HEK293 (cell line): Measurements from ENCODE around the gene BRMS1.

ENCODE experiments used
- CTCF ChIA-PET: fragments of 350-600 bp; formaldehyde crosslinking; extraction: SDS; loops from one replicate; lab custom pipeline; 2021; ENCODE audit warnings: antibody characterized with exemption; lab: Yijun Ruan, JAX
- POLR2A ChIA-PET: fragments of 300-600 bp; formaldehyde crosslinking; extraction: SDS; loops from one replicate; lab custom pipeline; 2020; ENCODE audit warnings: antibody characterized with exemption, inconsistent platforms; lab: Yijun Ruan, JAX
- H3K27ac ChIP-seq: fragments of 200-500 bp; sonication (Bioruptor generic); 2 replicates; pipeline ENCODE4 v1.5.1; 2014; ENCODE audit warnings: low read depth, low read length, control low read depth, inconsistent platforms; ENCODE audit errors: extremely low read depth
- H3K36me3 ChIP-seq, 2 experiments: fragments of 200-500 bp in 1 of 2; sonication (Bioruptor generic) in 1 of 2; 1 replicate in 1 of 2; 2 replicates in 1 of 2; pipeline ENCODE4 v1.5.1; 2014 to 2017; ENCODE audit warnings: inconsistent platforms in 2 of 2, low read length in 2 of 2; ENCODE audit not compliant: control insufficient read depth in 2 of 2, insufficient read depth in 1 of 2
- H3K4me1 ChIP-seq: fragments of 200-500 bp; sonication (Bioruptor generic); 2 replicates; pipeline ENCODE4 v1.5.1; 2014; ENCODE audit warnings: mild to moderate bottlenecking, low read length, inconsistent platforms; ENCODE audit not compliant: control insufficient read depth, insufficient read depth
- H3K4me3 ChIP-seq: 2 replicates; pipeline ENCODE4 v1.5.1; 2011; ENCODE audit warnings: low read depth, mild to moderate bottlenecking, control low read depth, low read length, moderate library complexity
- H3K9me3 ChIP-seq: fragments of 200-500 bp; sonication (Bioruptor generic); 2 replicates; pipeline ENCODE4 v1.5.1; 2014; ENCODE audit warnings: low read depth, low read length, inconsistent platforms; ENCODE audit not compliant: control insufficient read depth, insufficient read depth
- BCL11A ChIP-seq: fragments of 450-650 bp; formaldehyde crosslinking; IDR thresholded peaks from 2 replicates; pipeline ENCODE4 v1.5.1; 2016; ENCODE audit warnings: low read depth, missing biosample characterization, missing genetic modification characterization
- GLI4 ChIP-seq: fragments of 450-650 bp; formaldehyde crosslinking; IDR thresholded peaks from 2 replicates; pipeline ENCODE4 v1.5.1; 2016; ENCODE audit warnings: missing biosample characterization, missing genetic modification characterization
- KLF7 ChIP-seq: fragments of 450-650 bp; formaldehyde crosslinking; IDR thresholded peaks from 2 replicates; pipeline ENCODE4 v1.5.1; 2016; ENCODE audit warnings: missing biosample characterization, missing genetic modification characterization, borderline replicate concordance
- OSR2 ChIP-seq: fragments of 450-650 bp; formaldehyde crosslinking; IDR thresholded peaks from 2 replicates; pipeline ENCODE4 v1.5.1; 2016; ENCODE audit warnings: missing biosample characterization, missing genetic modification characterization
- REPIN1 ChIP-seq: fragments of 450-650 bp; formaldehyde crosslinking; IDR thresholded peaks from 2 replicates; pipeline ENCODE4 v1.5.1; 2017; ENCODE audit warnings: missing biosample characterization, missing genetic modification characterization, low read depth
- TRIM28 ChIP-seq: IDR thresholded peaks from 2 replicates; pipeline ENCODE4 v1.6.1; 2011; ENCODE audit warnings: low read length, control low read depth, borderline replicate concordance
- YY2 ChIP-seq: fragments of 450-650 bp; formaldehyde crosslinking; IDR thresholded peaks from 2 replicates; pipeline ENCODE4 v1.5.1; 2016; ENCODE audit warnings: missing biosample characterization, missing genetic modification characterization
- ZFP41 ChIP-seq: fragments of 450-650 bp; formaldehyde crosslinking; IDR thresholded peaks from 2 replicates; pipeline ENCODE4 v1.5.1; 2016; ENCODE audit warnings: missing biosample characterization, missing genetic modification characterization, borderline replicate concordance
- ZNF10 ChIP-seq: fragments of 450-650 bp; formaldehyde crosslinking; IDR thresholded peaks from 2 replicates; pipeline ENCODE4 v1.5.1; 2017; ENCODE audit warnings: missing biosample characterization, missing genetic modification characterization
- ZNF175 ChIP-seq: fragments of 450-650 bp; formaldehyde crosslinking; IDR thresholded peaks from 2 replicates; pipeline ENCODE4 v1.5.1; 2016; ENCODE audit warnings: missing biosample characterization, missing genetic modification characterization
- ZNF280C ChIP-seq: fragments of 450-650 bp; formaldehyde crosslinking; IDR thresholded peaks from 2 replicates; pipeline ENCODE4 v1.5.1; 2016; ENCODE audit warnings: missing biosample characterization, missing genetic modification characterization
- ZNF280D ChIP-seq: fragments of 450-650 bp; formaldehyde crosslinking; IDR thresholded peaks from 2 replicates; pipeline ENCODE4 v1.5.1; 2016; ENCODE audit warnings: missing biosample characterization, missing genetic modification characterization
- ZNF521 ChIP-seq: fragments of 450-650 bp; formaldehyde crosslinking; IDR thresholded peaks from 2 replicates; pipeline ENCODE4 v1.5.1; 2017; ENCODE audit warnings: missing biosample characterization, mild to moderate bottlenecking, missing genetic modification characterization
- ZNF529 ChIP-seq: fragments of 450-650 bp; formaldehyde crosslinking; IDR thresholded peaks from 2 replicates; pipeline ENCODE4 v1.5.1; 2017; ENCODE audit warnings: missing genetic modification characterization, missing biosample characterization; ENCODE audit not compliant: insufficient replicate concordance
- ZNF544 ChIP-seq: fragments of 450-650 bp; formaldehyde crosslinking; IDR thresholded peaks from 2 replicates; pipeline ENCODE4 v1.5.0; 2017; ENCODE audit warnings: missing biosample characterization, missing genetic modification characterization
- ZNF555 ChIP-seq: fragments of 450-650 bp; formaldehyde crosslinking; conservative IDR thresholded peaks from 2 replicates; pipeline ENCODE4 v1.5.1; 2017; ENCODE audit warnings: missing biosample characterization, mild to moderate bottlenecking, missing genetic modification characterization, inconsistent platforms
- ZNF777 ChIP-seq: fragments of 450-650 bp; formaldehyde crosslinking; IDR thresholded peaks from 2 replicates; pipeline ENCODE4 v1.5.1; 2017; ENCODE audit warnings: missing biosample characterization, missing genetic modification characterization, borderline replicate concordance
- TF ChIP-seq, protein P1 (sequence below): fragments of 450-650 bp; formaldehyde crosslinking; IDR thresholded peaks from 2 replicates; pipeline ENCODE4 v1.5.1; 2016; ENCODE audit warnings: missing biosample characterization, missing genetic modification characterization

BRMS1 gene

GRCh38 chr11:66365166-66365565 is 20.3 kb upstream of the BRMS1 start:
- ChIA-PET POLR2A (interaction anchor here (1.2 kb wide), 1 partner anchor 17 kb away, joined by 3 read pairs; no protein-coding TSS in a partner anchor), CTCF (interaction anchor here (1.2 to 5.6 kb wide), 6 partner anchors 12 to 55 kb away, joined by 3 to 58 read pairs (median 16); no protein-coding TSS in a partner anchor)
- Histone ChIP-seq H3K4me1 (no peaks in the 10 kb centered on the region), H3K4me3 (no peak overlapping the region), H3K9me3 (no peaks in the 10 kb centered on the region), H3K27ac (no peak overlapping the region), H3K36me3 (peaks cover 0 to 62% of the 10 kb centered on the region in 2 experiments; a peak in 1 of 3 replicates)
- TF ChIP-seq ZNF529 (tag by site-specific recombination), result no peak
- TF ChIP-seq REPIN1 (tag by site-specific recombination), result no peak
- no peak for TF ChIP-seq ZFP41
- TF ChIP-seq ZNF555, result no peak
- no peak for TF ChIP-seq ZNF280D (tag by site-specific recombination)
- TF ChIP-seq ZNF521 (tag by site-specific recombination), result no peak
- TF ChIP-seq, protein P1, sequence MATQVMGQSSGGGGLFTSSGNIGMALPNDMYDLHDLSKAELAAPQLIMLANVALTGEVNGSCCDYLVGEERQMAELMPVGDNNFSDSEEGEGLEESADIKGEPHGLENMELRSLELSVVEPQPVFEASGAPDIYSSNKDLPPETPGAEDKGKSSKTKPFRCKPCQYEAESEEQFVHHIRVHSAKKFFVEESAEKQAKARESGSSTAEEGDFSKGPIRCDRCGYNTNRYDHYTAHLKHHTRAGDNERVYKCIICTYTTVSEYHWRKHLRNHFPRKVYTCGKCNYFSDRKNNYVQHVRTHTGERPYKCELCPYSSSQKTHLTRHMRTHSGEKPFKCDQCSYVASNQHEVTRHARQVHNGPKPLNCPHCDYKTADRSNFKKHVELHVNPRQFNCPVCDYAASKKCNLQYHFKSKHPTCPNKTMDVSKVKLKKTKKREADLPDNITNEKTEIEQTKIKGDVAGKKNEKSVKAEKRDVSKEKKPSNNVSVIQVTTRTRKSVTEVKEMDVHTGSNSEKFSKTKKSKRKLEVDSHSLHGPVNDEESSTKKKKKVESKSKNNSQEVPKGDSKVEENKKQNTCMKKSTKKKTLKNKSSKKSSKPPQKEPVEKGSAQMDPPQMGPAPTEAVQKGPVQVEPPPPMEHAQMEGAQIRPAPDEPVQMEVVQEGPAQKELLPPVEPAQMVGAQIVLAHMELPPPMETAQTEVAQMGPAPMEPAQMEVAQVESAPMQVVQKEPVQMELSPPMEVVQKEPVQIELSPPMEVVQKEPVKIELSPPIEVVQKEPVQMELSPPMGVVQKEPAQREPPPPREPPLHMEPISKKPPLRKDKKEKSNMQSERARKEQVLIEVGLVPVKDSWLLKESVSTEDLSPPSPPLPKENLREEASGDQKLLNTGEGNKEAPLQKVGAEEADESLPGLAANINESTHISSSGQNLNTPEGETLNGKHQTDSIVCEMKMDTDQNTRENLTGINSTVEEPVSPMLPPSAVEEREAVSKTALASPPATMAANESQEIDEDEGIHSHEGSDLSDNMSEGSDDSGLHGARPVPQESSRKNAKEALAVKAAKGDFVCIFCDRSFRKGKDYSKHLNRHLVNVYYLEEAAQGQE (tag by site-specific recombination), result no peak
- no peak for TF ChIP-seq GLI4
- TF ChIP-seq ZNF10, result no peak
- TF ChIP-seq ZNF544 (tag by site-specific recombination), result no peak
- no peak for TF ChIP-seq OSR2
- no peak for TF ChIP-seq ZNF777 (tag by site-specific recombination)
- no peak for TF ChIP-seq KLF7 (tag by site-specific recombination)
- no peak for TF ChIP-seq ZNF280C
- no peak for TF ChIP-seq TRIM28
- TF ChIP-seq YY2 (tag by site-specific recombination), result no peak
- no peak for TF ChIP-seq ZNF175 (tag by site-specific recombination)
- no peak for TF ChIP-seq BCL11A
